Measurements from ENCODE around the gene JAKMIP2. TPM values are rescaled to one million over a fixed set of nuclear protein-coding genes. Genes with fewer than 3 reads are reported as not detected.
"Not testable (repeated sequence)": the region's sequence is repeated elsewhere in the genome, so short reads cannot be mapped to it uniquely, and the experiment has no call there.

JAKMIP2 gene
- total and polyA plus RNA-seq, 2 experiments from 2014 or later, result 1.4 to 4.3 TPM

DNA sequence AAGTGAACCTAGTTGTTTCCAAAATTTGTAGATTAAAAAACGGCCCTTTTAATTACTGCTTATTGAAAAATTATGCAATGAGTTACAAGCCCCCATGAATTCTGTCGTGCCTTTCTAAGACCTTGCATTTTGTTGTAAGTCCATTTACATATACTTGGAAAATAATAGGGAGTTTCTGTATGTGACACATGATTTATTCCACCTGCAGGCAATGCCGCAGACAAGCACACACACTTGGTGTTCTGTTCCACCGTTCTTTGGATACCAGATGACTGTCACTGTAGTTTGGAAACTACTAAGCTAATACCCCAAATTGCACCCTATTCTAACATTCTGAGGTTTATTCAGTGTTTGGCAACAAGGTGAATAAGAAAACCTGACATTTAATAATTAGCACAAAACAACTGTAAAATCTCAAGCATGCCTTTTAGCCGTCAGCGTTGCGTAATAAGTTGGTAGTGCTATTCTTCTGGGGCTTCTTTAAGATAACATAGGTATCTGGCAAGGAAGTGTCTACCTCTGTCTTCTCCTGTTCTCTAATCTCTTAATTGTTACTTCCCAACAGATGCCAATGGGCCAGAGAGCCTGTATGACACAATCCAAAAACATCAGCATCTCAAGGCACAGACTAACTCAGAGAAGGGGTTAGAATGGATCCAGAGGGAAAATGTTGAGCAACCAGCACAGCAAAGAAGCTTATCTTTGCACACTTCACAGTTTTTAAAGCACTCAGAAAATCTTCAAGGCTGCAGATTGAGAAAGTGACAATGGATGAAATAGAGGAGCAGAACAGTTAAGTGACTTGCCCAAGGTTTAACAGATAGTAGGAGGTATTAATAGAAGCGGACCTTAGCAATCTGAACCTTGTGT lies 224.4 kb downstream of the JAKMIP2 start:
- Histone ChIP-seq H3K27me3 (no peaks in the 10 kb centered on the region), H3K27ac (no peak overlapping the region), H3K36me3 (replicated peaks; ENCODE audit: insufficient read depth, low read depth) (no peaks in the 10 kb centered on the region), H2AFZ (no peak overlapping the region), H3K9me3 (ENCODE audit: low read depth) (no peaks in the 10 kb centered on the region), H3K4me1 (ENCODE audit: insufficient read depth) (peaks cover 20% of the 10 kb centered on the region), H3K9me2 (replicated peaks; ENCODE audit: insufficient read depth) (no peaks in the 10 kb centered on the region), H3K4me3 (no peak overlapping the region), H3K79me2 (no peaks in the 10 kb centered on the region), H3K4me2 (no peak overlapping the region), H4K20me1 (ENCODE audit: insufficient read depth, poor library complexity, severe bottlenecking) (no peaks in the 10 kb centered on the region)
- TF ChIP-seq EZH2 (IDR thresholded peaks at IDR 0.05; ENCODE audit: borderline replicate concordance) (no peak), EZH2phosphoT487 (IDR thresholded peaks at IDR 0.05; ENCODE audit: low read depth, severe bottlenecking, unreplicated experiment) (no peak)
- TF ChIP-seq, protein P1, sequence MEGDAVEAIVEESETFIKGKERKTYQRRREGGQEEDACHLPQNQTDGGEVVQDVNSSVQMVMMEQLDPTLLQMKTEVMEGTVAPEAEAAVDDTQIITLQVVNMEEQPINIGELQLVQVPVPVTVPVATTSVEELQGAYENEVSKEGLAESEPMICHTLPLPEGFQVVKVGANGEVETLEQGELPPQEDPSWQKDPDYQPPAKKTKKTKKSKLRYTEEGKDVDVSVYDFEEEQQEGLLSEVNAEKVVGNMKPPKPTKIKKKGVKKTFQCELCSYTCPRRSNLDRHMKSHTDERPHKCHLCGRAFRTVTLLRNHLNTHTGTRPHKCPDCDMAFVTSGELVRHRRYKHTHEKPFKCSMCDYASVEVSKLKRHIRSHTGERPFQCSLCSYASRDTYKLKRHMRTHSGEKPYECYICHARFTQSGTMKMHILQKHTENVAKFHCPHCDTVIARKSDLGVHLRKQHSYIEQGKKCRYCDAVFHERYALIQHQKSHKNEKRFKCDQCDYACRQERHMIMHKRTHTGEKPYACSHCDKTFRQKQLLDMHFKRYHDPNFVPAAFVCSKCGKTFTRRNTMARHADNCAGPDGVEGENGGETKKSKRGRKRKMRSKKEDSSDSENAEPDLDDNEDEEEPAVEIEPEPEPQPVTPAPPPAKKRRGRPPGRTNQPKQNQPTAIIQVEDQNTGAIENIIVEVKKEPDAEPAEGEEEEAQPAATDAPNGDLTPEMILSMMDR (IDR thresholded peaks at IDR 0.05; ENCODE audit: poor library complexity), result no peak
- 52% methylated on average over 8 of the region's 8 CpGs for WGBS (ENCODE audit: low lambda C conversion rate, missing lambda C conversion rate)
- peak; percentile 11 for DNase-seq (ENCODE audit: low spot score)

DNA sequence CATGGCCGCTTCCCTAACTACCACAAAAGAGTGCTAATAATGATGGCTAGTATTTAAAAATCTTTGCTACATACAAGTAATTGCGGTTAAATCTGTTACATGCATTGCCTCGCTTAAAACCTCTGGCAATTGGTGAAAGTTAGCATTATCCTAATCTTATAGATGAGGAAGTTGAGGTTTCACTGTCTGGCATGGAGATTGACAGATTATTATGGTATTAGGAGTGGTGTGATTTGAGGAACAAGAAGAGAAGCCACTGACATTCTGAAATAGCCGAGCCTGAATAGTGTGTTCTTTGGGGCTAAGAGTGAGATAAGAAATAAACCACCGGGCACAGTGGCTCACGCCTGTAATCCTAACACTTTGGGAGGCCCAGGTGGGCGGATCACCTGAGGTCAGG lies 227.4 kb downstream of the JAKMIP2 start:
- peak overlapping the region; percentile 63 for H3K4me2 ChIP-seq

DNA sequence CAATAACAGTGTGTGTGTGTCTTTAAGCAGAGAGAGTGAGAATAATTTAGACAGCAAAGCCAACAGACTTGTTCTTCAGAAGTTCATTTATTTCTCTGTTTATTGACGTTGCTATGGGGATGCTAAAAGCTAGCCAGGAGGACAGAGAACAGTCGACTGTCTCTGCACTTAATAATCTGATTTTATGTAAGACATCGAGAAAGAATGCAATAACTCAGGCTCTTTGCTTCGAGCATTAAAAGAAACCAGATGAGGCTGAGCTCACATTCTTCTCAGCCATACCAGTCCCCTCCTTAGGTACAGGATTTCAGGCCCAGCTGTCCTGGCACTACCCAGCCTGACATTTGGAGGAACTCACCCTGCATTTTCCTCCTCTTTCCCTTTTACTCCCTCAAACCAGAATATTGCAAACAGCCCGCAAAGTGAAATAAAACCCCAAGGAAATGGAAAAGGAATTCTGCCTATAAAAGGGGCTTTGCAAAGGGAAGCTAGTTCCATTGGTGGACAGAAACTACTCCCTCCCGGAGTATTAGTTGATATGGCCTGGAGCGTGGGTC lies 228.2 kb downstream of the JAKMIP2 start:
- no peaks in the 10 kb centered on the region for H4K20me1 ChIP-seq (ENCODE audit: insufficient read depth, poor library complexity, severe bottlenecking)
- peak overlapping the region; percentile 63 for H3K4me2 ChIP-seq
- peak; percentile 70 for DNase-seq (ENCODE audit: low spot score)
- no peaks in the 10 kb centered on the region for H3K36me3 ChIP-seq (replicated peaks; ENCODE audit: insufficient read depth, low read depth)
- no peak overlapping the region for H3K4me3 ChIP-seq
- no peak for TF ChIP-seq EZH2phosphoT487 (IDR thresholded peaks at IDR 0.05; ENCODE audit: low read depth, severe bottlenecking, unreplicated experiment)
- TF ChIP-seq, protein P1 (IDR thresholded peaks at IDR 0.05; ENCODE audit: poor library complexity), result no peak
- TF ChIP-seq EZH2 (IDR thresholded peaks at IDR 0.05; ENCODE audit: borderline replicate concordance), result no peak
- H2AFZ ChIP-seq, result peak overlapping the region; percentile 49
- 29% methylated on average over 7 of the region's 7 CpGs for WGBS (ENCODE audit: low lambda C conversion rate, missing lambda C conversion rate)
- peak overlapping the region; percentile 91 for H3K27ac ChIP-seq
- H3K79me2 ChIP-seq, result no peaks in the 10 kb centered on the region
- no peaks in the 10 kb centered on the region for H3K9me3 ChIP-seq (ENCODE audit: low read depth)
- peaks cover 20% of the 10 kb centered on the region for H3K4me1 ChIP-seq (ENCODE audit: insufficient read depth)
- no peaks in the 10 kb centered on the region for H3K27me3 ChIP-seq
- no peaks in the 10 kb centered on the region for H3K9me2 ChIP-seq (replicated peaks; ENCODE audit: insufficient read depth)

More for the DNA sequence above, 227.4 kb downstream of the JAKMIP2 start:
- Histone ChIP-seq H4K20me1 (ENCODE audit: insufficient read depth, poor library complexity, severe bottlenecking) (no peaks in the 10 kb centered on the region), H3K36me3 (replicated peaks; ENCODE audit: insufficient read depth, low read depth) (no peaks in the 10 kb centered on the region), H3K27ac (peak overlapping the region; percentile 91), H2AFZ (no peak overlapping the region), H3K9me2 (replicated peaks; ENCODE audit: insufficient read depth) (no peaks in the 10 kb centered on the region), H3K4me1 (ENCODE audit: insufficient read depth) (peaks cover 20% of the 10 kb centered on the region), H3K27me3 (no peaks in the 10 kb centered on the region), H3K9me3 (ENCODE audit: low read depth) (no peaks in the 10 kb centered on the region), H3K4me3 (no peak overlapping the region), H3K79me2 (no peaks in the 10 kb centered on the region)
- WGBS (ENCODE audit: low lambda C conversion rate, missing lambda C conversion rate), result 79% methylated on average over 7 of the region's 7 CpGs
- TF ChIP-seq EZH2phosphoT487 (IDR thresholded peaks at IDR 0.05; ENCODE audit: low read depth, severe bottlenecking, unreplicated experiment) (no peak), EZH2 (IDR thresholded peaks at IDR 0.05; ENCODE audit: borderline replicate concordance) (no peak)
- TF ChIP-seq, protein P1 (IDR thresholded peaks at IDR 0.05; ENCODE audit: poor library complexity), result no peak
- DNase-seq (ENCODE audit: low spot score), result no peak

DNA sequence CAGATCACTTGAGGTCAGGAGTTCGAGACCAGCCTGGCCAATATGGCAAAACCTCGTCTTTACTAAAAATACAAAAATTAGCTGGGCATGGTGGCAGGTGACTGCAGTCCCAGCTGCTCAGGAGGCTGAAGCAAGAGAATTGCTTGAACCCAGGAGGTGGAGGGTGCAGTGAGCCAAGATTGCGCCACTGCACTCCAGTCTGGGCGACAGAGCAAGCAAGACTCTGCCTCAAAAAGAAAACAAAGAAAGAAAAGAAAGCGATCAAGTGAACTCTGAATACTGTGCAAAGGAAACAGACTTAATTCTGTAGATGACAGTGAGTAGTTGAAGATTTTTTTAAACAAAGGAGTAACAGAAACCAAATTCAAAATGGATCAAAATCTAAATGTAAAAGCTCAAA lies 228.7 kb downstream of the JAKMIP2 start:
- H3K4me3 ChIP-seq; DNase-seq (ENCODE audit: low spot score); H3K9me2 ChIP-seq (replicated peaks; ENCODE audit: insufficient read depth); H3K36me3 ChIP-seq (replicated peaks; ENCODE audit: insufficient read depth, low read depth); H3K79me2 ChIP-seq; H4K20me1 ChIP-seq (ENCODE audit: insufficient read depth, poor library complexity, severe bottlenecking); H3K27me3 ChIP-seq; H3K9me3 ChIP-seq (ENCODE audit: low read depth): not testable (repeated sequence)
- WGBS (ENCODE audit: low lambda C conversion rate, missing lambda C conversion rate), result 69% methylated on average over 5 of the region's 5 CpGs
- H3K4me1 ChIP-seq (ENCODE audit: insufficient read depth), result peaks cover 20% of the 10 kb centered on the region
- peak overlapping the region; percentile 91 for H3K27ac ChIP-seq
- H2AFZ ChIP-seq, result peak overlapping the region; percentile 49
- peak overlapping the region; percentile 63 for H3K4me2 ChIP-seq

Measured in hepatocyte (in vitro differentiated cells).